ENCODE results near the gene LYRM1. TPM values are rescaled to one million over a fixed set of nuclear protein-coding genes. Genes with fewer than 3 reads are reported as not detected.

LYRM1 gene
- total RNA-seq, 1 donor from 2014 or later = 24.1 TPM

DNA sequence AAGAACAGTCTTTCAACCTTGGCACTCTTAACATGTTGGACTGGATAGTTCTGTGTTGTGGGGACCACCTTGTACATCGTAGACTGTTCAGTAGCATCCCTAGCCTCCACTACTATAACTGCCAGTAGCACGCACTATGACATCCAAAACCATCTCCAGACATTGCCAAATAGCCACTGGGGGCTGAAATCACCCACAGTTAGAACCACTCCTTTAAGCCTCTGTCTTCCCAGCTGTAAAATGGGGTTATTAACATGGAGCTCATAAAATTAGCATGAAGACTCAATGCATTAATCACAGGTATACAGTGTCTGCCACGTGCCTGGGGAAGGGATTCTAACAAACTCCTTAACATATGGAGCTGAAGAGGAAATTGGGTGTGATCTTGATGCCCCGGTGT, 49.7 kb downstream of the LYRM1 start:
- no peaks in the 10 kb centered on the region for H3K9me3 ChIP-seq (ENCODE audit: insufficient read depth, low read depth, low read length)
- H3K27me3 ChIP-seq (ENCODE audit: insufficient read depth, low read length) = no peaks in the 10 kb centered on the region
- no peaks in the 10 kb centered on the region for H3K79me2 ChIP-seq (ENCODE audit: insufficient read depth, low read length)
- DNase-seq (ENCODE audit: low read depth) (no peak), FAIRE-seq (no peak)
- Mint-ChIP-seq H3K9me3 (ENCODE audit: unreplicated experiment) (no peaks in the 10 kb centered on the region), H3K36me3 (ENCODE audit: low read depth, unreplicated experiment) (no peaks in the 10 kb centered on the region), H3K4me3 (ENCODE audit: unreplicated experiment) (no peak overlapping the region), H3K4me1 (ENCODE audit: low read depth, unreplicated experiment) (no peaks in the 10 kb centered on the region), H3K27ac (ENCODE audit: unreplicated experiment) (no peak overlapping the region), H3K27me3 (ENCODE audit: low read depth, unreplicated experiment) (peaks cover 1% of the 10 kb centered on the region)
- H3K9ac ChIP-seq (ENCODE audit: low read length) = no peak overlapping the region
- H3K36me3 ChIP-seq (ENCODE audit: insufficient read depth, low read length) = no peaks in the 10 kb centered on the region
- H3K4me3 ChIP-seq (ENCODE audit: insufficient read depth, low read depth, low read length) = no peak overlapping the region
- H3K27ac ChIP-seq (ENCODE audit: low read depth, low read length) = no peak overlapping the region
- H4K20me1 ChIP-seq (ENCODE audit: insufficient read depth, low read length) = no peaks in the 10 kb centered on the region
- TF ChIP-seq, protein P1, sequence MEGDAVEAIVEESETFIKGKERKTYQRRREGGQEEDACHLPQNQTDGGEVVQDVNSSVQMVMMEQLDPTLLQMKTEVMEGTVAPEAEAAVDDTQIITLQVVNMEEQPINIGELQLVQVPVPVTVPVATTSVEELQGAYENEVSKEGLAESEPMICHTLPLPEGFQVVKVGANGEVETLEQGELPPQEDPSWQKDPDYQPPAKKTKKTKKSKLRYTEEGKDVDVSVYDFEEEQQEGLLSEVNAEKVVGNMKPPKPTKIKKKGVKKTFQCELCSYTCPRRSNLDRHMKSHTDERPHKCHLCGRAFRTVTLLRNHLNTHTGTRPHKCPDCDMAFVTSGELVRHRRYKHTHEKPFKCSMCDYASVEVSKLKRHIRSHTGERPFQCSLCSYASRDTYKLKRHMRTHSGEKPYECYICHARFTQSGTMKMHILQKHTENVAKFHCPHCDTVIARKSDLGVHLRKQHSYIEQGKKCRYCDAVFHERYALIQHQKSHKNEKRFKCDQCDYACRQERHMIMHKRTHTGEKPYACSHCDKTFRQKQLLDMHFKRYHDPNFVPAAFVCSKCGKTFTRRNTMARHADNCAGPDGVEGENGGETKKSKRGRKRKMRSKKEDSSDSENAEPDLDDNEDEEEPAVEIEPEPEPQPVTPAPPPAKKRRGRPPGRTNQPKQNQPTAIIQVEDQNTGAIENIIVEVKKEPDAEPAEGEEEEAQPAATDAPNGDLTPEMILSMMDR (IDR thresholded peaks at IDR 0.05; ENCODE audit: insufficient read depth, low read depth, low read length) = no peak
- TF ChIP-seq EZH2 (IDR thresholded peaks at IDR 0.05; ENCODE audit: insufficient read depth, low read length) = no peak
- no peak overlapping the region for H2AFZ ChIP-seq (ENCODE audit: low read depth, low read length)
- no peak overlapping the region for H3K4me2 ChIP-seq (ENCODE audit: low read length)
- H3K4me1 ChIP-seq (ENCODE audit: insufficient read depth, low read length) = no peaks in the 10 kb centered on the region

DNA sequence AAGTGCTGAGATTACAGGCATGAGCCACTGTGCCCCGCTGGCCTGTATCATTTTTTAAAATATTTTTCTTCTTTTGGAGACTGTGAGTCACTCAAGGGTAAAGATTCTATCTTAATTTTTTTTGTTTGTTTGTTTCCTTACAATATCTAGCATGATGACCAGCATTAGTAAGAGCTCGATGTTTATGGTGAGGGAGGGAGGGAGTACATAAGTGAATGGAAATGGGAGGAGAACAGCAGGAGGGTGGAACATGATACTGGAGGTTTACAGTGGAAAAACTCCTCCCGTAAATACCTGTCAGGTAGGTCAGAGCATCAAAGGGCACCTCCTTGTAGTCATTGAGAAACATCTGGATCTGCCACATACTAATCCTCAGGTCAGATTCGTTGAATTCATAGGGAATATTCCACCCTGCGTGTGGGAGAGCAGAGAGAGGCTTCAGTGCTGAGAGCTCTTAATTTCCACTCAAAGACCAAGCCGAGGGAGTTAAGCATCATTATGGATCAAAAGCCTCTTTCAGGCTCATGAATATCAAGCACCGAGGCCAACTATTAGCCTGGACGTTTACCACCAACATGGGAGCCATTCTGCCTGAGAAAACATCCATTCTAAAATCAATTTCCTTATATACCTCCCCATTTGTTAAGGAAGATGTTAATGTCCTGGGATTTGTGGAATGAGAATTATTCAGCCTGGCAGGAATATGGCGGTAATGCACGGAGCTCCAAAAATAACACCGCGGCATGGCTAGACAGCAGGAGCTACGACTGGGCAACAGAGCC, 51.8 kb downstream of the LYRM1 start:
- Mint-ChIP-seq H3K27ac (ENCODE audit: unreplicated experiment) (no peak overlapping the region), H3K36me3 (ENCODE audit: low read depth, unreplicated experiment) (no peaks in the 10 kb centered on the region), H3K4me1 (ENCODE audit: low read depth, unreplicated experiment) (no peaks in the 10 kb centered on the region), H3K9me3 (ENCODE audit: unreplicated experiment) (no peaks in the 10 kb centered on the region), H3K4me3 (ENCODE audit: unreplicated experiment) (no peak overlapping the region), H3K27me3 (ENCODE audit: low read depth, unreplicated experiment) (peaks cover 1% of the 10 kb centered on the region)
- DNase-seq (ENCODE audit: low read depth) (no peak), FAIRE-seq (no peak)
- no peak overlapping the region for H2AFZ ChIP-seq (ENCODE audit: low read depth, low read length)
- H3K36me3 ChIP-seq (ENCODE audit: insufficient read depth, low read length) = no peaks in the 10 kb centered on the region
- H3K27ac ChIP-seq (ENCODE audit: low read depth, low read length) = no peak overlapping the region
- H3K79me2 ChIP-seq (ENCODE audit: insufficient read depth, low read length) = no peaks in the 10 kb centered on the region
- H3K4me1 ChIP-seq (ENCODE audit: insufficient read depth, low read length) = no peaks in the 10 kb centered on the region
- H3K9me3 ChIP-seq (ENCODE audit: insufficient read depth, low read depth, low read length) = no peaks in the 10 kb centered on the region
- H3K27me3 ChIP-seq (ENCODE audit: insufficient read depth, low read length) = no peaks in the 10 kb centered on the region
- H3K9ac ChIP-seq (ENCODE audit: low read length) = no peak overlapping the region
- TF ChIP-seq, protein P1 (IDR thresholded peaks at IDR 0.05; ENCODE audit: insufficient read depth, low read depth, low read length) = no peak
- no peak for TF ChIP-seq EZH2 (IDR thresholded peaks at IDR 0.05; ENCODE audit: insufficient read depth, low read length)
- no peaks in the 10 kb centered on the region for H4K20me1 ChIP-seq (ENCODE audit: insufficient read depth, low read length)
- no peak overlapping the region for H3K4me3 ChIP-seq (ENCODE audit: insufficient read depth, low read depth, low read length)
- no peak overlapping the region for H3K4me2 ChIP-seq (ENCODE audit: low read length)

DNA sequence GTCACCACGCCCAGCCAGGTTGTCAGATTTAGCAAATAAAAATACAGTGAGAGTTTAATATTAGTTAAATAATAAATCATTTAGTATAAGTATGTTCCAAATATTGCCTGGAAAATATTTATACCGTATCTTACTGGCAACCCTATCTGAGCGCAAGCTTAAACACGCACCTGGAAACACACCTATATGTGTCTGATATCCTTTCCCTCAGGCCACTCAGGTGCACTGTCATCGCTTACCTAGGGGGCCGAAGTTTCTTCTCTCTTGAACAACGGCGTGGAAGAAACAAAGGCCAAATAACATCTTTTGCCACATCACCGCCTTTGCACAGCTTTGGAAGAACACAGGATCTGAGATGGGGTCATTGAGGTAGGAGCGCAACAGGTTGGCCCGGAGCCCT, 54.0 kb downstream of the LYRM1 start:
- no peak overlapping the region for H3K4me3 ChIP-seq (ENCODE audit: insufficient read depth, low read depth, low read length)

More for the DNA sequence above, 54.0 kb downstream of the LYRM1 start:
- H3K36me3 ChIP-seq (ENCODE audit: insufficient read depth, low read length) = no peaks in the 10 kb centered on the region
- H3K79me2 ChIP-seq (ENCODE audit: insufficient read depth, low read length) = no peaks in the 10 kb centered on the region
- Mint-ChIP-seq H3K27me3 (ENCODE audit: low read depth, unreplicated experiment) (no peaks in the 10 kb centered on the region), H3K27ac (ENCODE audit: unreplicated experiment) (no peak overlapping the region), H3K4me3 (ENCODE audit: unreplicated experiment) (no peak overlapping the region), H3K36me3 (ENCODE audit: low read depth, unreplicated experiment) (no peaks in the 10 kb centered on the region), H3K9me3 (ENCODE audit: unreplicated experiment) (no peaks in the 10 kb centered on the region), H3K4me1 (ENCODE audit: low read depth, unreplicated experiment) (no peaks in the 10 kb centered on the region)
- no peak overlapping the region for H2AFZ ChIP-seq (ENCODE audit: low read depth, low read length)
- H3K27ac ChIP-seq (ENCODE audit: low read depth, low read length) = no peak overlapping the region
- H3K4me2 ChIP-seq (ENCODE audit: low read length) = no peak overlapping the region
- FAIRE-seq = no peak
- H3K9me3 ChIP-seq (ENCODE audit: insufficient read depth, low read depth, low read length) = no peaks in the 10 kb centered on the region
- DNase-seq (ENCODE audit: low read depth) = no peak
- no peak overlapping the region for H3K9ac ChIP-seq (ENCODE audit: low read length)
- no peaks in the 10 kb centered on the region for H3K27me3 ChIP-seq (ENCODE audit: insufficient read depth, low read length)
- no peaks in the 10 kb centered on the region for H3K4me1 ChIP-seq (ENCODE audit: insufficient read depth, low read length)
- H4K20me1 ChIP-seq (ENCODE audit: insufficient read depth, low read length) = no peaks in the 10 kb centered on the region
- TF ChIP-seq, protein P1 (IDR thresholded peaks at IDR 0.05; ENCODE audit: insufficient read depth, low read depth, low read length) = no peak
- no peak for TF ChIP-seq EZH2 (IDR thresholded peaks at IDR 0.05; ENCODE audit: insufficient read depth, low read length)
